ENCODE results near the gene PRSS38.
"Not testable (repeated sequence)": the region's sequence is repeated elsewhere in the genome, so short reads cannot be mapped to it uniquely, and the experiment has no call there.

PRSS38 gene

GRCh38 chr1:227846265-227846858, 30.9 kb downstream of the PRSS38 start:
- DNase-seq: no peak

- not testable (repeated sequence) for DNase-seq
These were observed 31.6 kb downstream of the PRSS38 start for GRCh38 chr1:227847046-227847445.

GRCh38 chr1:227848430-227848932, 33.0 kb downstream of the PRSS38 start:
- DNase-seq: no peak

- no peak for DNase-seq
These were observed 33.8 kb downstream of the PRSS38 start for GRCh38 chr1:227849251-227849650.

- DNase-seq: no peak
These were observed 38.7 kb downstream of the PRSS38 start for GRCh38 chr1:227854189-227854588.

GRCh38 chr1:227855687-227856086, 40.2 kb downstream of the PRSS38 start:
- no peak for DNase-seq

- no peak for DNase-seq
These were observed 40.8 kb downstream of the PRSS38 start for GRCh38 chr1:227856147-227856858.

- DNase-seq: no peak
These were observed 49.4 kb downstream of the PRSS38 start for GRCh38 chr1:227864882-227865281.

GRCh38 chr1:227869279-227869842, 53.9 kb downstream of the PRSS38 start:
- no peak for DNase-seq

GRCh38 chr1:227869851-227870305, 54.4 kb downstream of the PRSS38 start:
- no peak for DNase-seq

- DNase-seq: no peak
These were observed 54.9 kb downstream of the PRSS38 start for GRCh38 chr1:227870366-227870765.

- not testable (repeated sequence) for DNase-seq
These were observed 56.4 kb downstream of the PRSS38 start for GRCh38 chr1:227871892-227872291.

GRCh38 chr1:227877810-227878209, 62.3 kb downstream of the PRSS38 start:
- not testable (repeated sequence) for DNase-seq

- no peak for DNase-seq
These were observed 65.0 kb downstream of the PRSS38 start for GRCh38 chr1:227880342-227880924.

GRCh38 chr1:227883073-227883520, 67.6 kb downstream of the PRSS38 start:
- DNase-seq: no peak

GRCh38 chr1:227883641-227884301, 68.3 kb downstream of the PRSS38 start:
- DNase-seq: no peak

GRCh38 chr1:227884370-227885134, 69.1 kb downstream of the PRSS38 start:
- DNase-seq: no peak

- DNase-seq: no peak
These were observed 69.7 kb downstream of the PRSS38 start for GRCh38 chr1:227885135-227885647.

- no peak for DNase-seq
These were observed 70.4 kb downstream of the PRSS38 start for GRCh38 chr1:227885648-227886502.

GRCh38 chr1:227886503-227886961, 71.1 kb downstream of the PRSS38 start:
- DNase-seq: no peak
